K562 (cell line): Measurements from ENCODE around the gene PTPRF. TPM values are rescaled to one million over a fixed set of nuclear protein-coding genes. Genes with fewer than 3 reads are reported as not detected.

Experiments
- ATAC-seq: fragments of 200-7000 bp; cut with Tn5 transposase; 3 replicates; pipeline ENCODE4 v1.9.1; 2020; ENCODE audit warnings: moderate library complexity
- BruUV-seq: library from RNA; stranded (reverse); fragments of 400-500 nt; replicated peaks from 2 replicates; lab custom pipeline; 2021; lab: Mats Ljungman, UMichigan
- CTCF ChIA-PET: fragments of 300-600 bp; formaldehyde crosslinking; extraction: SDS; loops from one replicate; lab custom pipeline; 2021; ENCODE audit warnings: low intra/inter-chr PET ratio; lab: Yijun Ruan, JAX
- POLR2A ChIA-PET: fragments of 300-600, 350-650 bp; sonication (Branson Sonifier 250); formaldehyde crosslinking; extraction: SDS; loops from one replicate; lab custom pipeline; 2021; ENCODE audit warnings: antibody characterized with exemption, inconsistent platforms; lab: Yijun Ruan, JAX
- DNase-seq, 4 experiments: peaks; one replicate each; pipeline versions ENCODE4 v3.0.0 to v3.0.0-alpha.2; 2011 to 2018; ENCODE audit warnings: low spot score in 3 of 4, mixed read lengths in 3 of 4; ENCODE audit errors: extremely low read depth in 1 of 4
- FAIRE-seq: peaks from 2 replicates; lab custom pipeline; 2011; peaks lifted over from hg19 to GRCh38; lab: Jason Lieb, UNC
- H2AFZ ChIP-seq: 2 replicates; pipeline ENCODE4 v1.6.0; 2011; ENCODE audit warnings: low read depth, low read length, control low read depth, inconsistent platforms
- H3K27ac ChIP-seq: fragments of 200-600 bp; 3 replicates; pipeline ENCODE4 v1.8.0; 2011; ENCODE audit warnings: low read depth, mild to moderate bottlenecking, control low read depth, inconsistent platforms, low read length, moderate library complexity, mixed read lengths; ENCODE audit errors: extremely low read depth
- H3K27me3 ChIP-seq, 2 experiments: fragments of 300-600 bp in 1 of 2; 2 replicates in 1 of 2; 3 replicates in 1 of 2; pipeline versions ENCODE4 v1.6.0 to v1.8.0; 2011; ENCODE audit warnings: inconsistent platforms in 2 of 2, low read length in 2 of 2, mild to moderate bottlenecking in 1 of 2, mixed read lengths in 1 of 2, moderate library complexity in 1 of 2; ENCODE audit not compliant: control insufficient read depth in 2 of 2, insufficient read depth in 2 of 2
- H3K36me3 ChIP-seq: fragments of 300-600 bp; 3 replicates; pipeline ENCODE4 v1.8.0; 2011; ENCODE audit warnings: mild to moderate bottlenecking, low read length, inconsistent platforms; ENCODE audit not compliant: control insufficient read depth, insufficient read depth
- H3K4me1 ChIP-seq, 2 experiments: fragments of 200-600 bp in 1 of 2; replicated peaks in 1 of 2; 2 replicates in 1 of 2; 3 replicates in 1 of 2; pipeline versions ENCODE4 v1.5.1 to v1.8.0; 2011; ENCODE audit warnings: inconsistent platforms in 2 of 2, low read length in 2 of 2, mild to moderate bottlenecking in 1 of 2, mixed read lengths in 1 of 2, moderate library complexity in 1 of 2; ENCODE audit not compliant: control insufficient read depth in 2 of 2, insufficient read depth in 2 of 2
- H3K4me2 ChIP-seq: 2 replicates; pipeline ENCODE4 v1.6.1; 2011; ENCODE audit warnings: low read length, control low read depth, inconsistent platforms, mixed read lengths; ENCODE audit not compliant: insufficient read depth
- H3K4me3 ChIP-seq: fragments of 200-600 bp; sonication (generic), shearing (Covaris generic); 2 replicates; pipeline ENCODE4 v1.5.1; 2016; ENCODE audit warnings: control low read depth, inconsistent platforms
- H3K79me2 ChIP-seq: fragments of 200-600 bp; 3 replicates; pipeline ENCODE4 v1.8.0; 2011; ENCODE audit warnings: low read length, inconsistent platforms; ENCODE audit not compliant: control insufficient read depth, insufficient read depth
- H3K9ac ChIP-seq, 2 experiments: 2 replicates each; pipeline versions ENCODE4 v1.6.0 to v1.6.1; 2011; ENCODE audit warnings: low read depth in 2 of 2, low read length in 2 of 2, control low read depth in 1 of 2, inconsistent platforms in 1 of 2, mild to moderate bottlenecking in 1 of 2, mixed read lengths in 1 of 2; ENCODE audit not compliant: insufficient read depth in 1 of 2
- H3K9me1 ChIP-seq: one replicate; pipeline ENCODE4 v1.6.0; 2011; ENCODE audit warnings: inconsistent platforms, mild to moderate bottlenecking, low read length, moderate library complexity; ENCODE audit not compliant: control insufficient read depth, insufficient read depth
- H3K9me3 ChIP-seq: replicated peaks from 2 replicates; pipeline ENCODE4 v1.5.1; 2011; ENCODE audit warnings: low read depth, low read length, inconsistent platforms; ENCODE audit not compliant: control insufficient read depth, insufficient read depth
- H4K20me1 ChIP-seq: replicated peaks from 2 replicates; pipeline ENCODE4 v1.6.1; 2011; ENCODE audit warnings: low read length, inconsistent platforms, mixed read lengths; ENCODE audit not compliant: control insufficient read depth, insufficient read depth
- CBFA2T2 ChIP-seq: fragments of 450-650 bp; conservative IDR thresholded peaks from 2 replicates; pipeline ENCODE4 v1.6.1; 2017; ENCODE audit warnings: mild to moderate bottlenecking
- CBX3 ChIP-seq, 2 experiments: IDR thresholded peaks; 1 replicate in 1 of 2; 2 replicates in 1 of 2; pipeline ENCODE4 v1.6.1; 2012; ENCODE audit warnings: inconsistent platforms in 2 of 2, low read length in 2 of 2, borderline replicate concordance in 1 of 2, control low read depth in 1 of 2
- FOXA3 ChIP-seq, 2 experiments: fragments of 450-650 bp in 1 of 2; sonication (generic) in 1 of 2; formaldehyde crosslinking; IDR thresholded peaks in 1 of 2; conservative IDR thresholded peaks in 1 of 2; 2 replicates each; pipeline versions ENCODE4 v1.4.0 to v1.8.0; 2020 to 2022; ENCODE audit warnings: mild to moderate bottlenecking in 2 of 2, missing genetic modification reagents in 1 of 2
- HDAC6 ChIP-seq: IDR thresholded peaks from 2 replicates; pipeline ENCODE4 v1.6.1; 2012; ENCODE audit warnings: low read depth, mild to moderate bottlenecking, control low read depth, inconsistent platforms, low read length, moderate library complexity
- LARP7 ChIP-seq: fragments of 450-650 bp; IDR thresholded peaks from 2 replicates; pipeline ENCODE4 v1.6.1; 2016
- NFE2 ChIP-seq: IDR thresholded peaks from 2 replicates; pipeline ENCODE4 v1.6.1; 2014; ENCODE audit warnings: antibody characterized with exemption, low read depth
- NR2F6 ChIP-seq: fragments of 450-650 bp; formaldehyde crosslinking; IDR thresholded peaks from 2 replicates; pipeline ENCODE4 v1.4.0; 2020; ENCODE audit warnings: mild to moderate bottlenecking
- PCBP2 ChIP-seq: fragments of 200-400 bp; formaldehyde crosslinking; IDR thresholded peaks from 2 replicates; pipeline ENCODE4 v1.6.1; 2018; ENCODE audit warnings: low read length, low read depth, mild to moderate bottlenecking, moderate library complexity; ENCODE audit not compliant: poor library complexity, severe bottlenecking
- PHB ChIP-seq: fragments of 250-450 bp; sonication (Bioruptor Pico); IDR thresholded peaks from 2 replicates; pipeline ENCODE4 v1.5.0; 2021
- PHF8 ChIP-seq: fragments of 200-600 bp; sonication (generic); IDR thresholded peaks from 2 replicates; pipeline ENCODE4 v1.6.1; 2012; ENCODE audit warnings: mixed run types, mild to moderate bottlenecking, inconsistent platforms, low read length, moderate library complexity, borderline replicate concordance
- SOX6 ChIP-seq: fragments of 450-650 bp; IDR thresholded peaks from 2 replicates; pipeline ENCODE4 v1.6.1; 2014; ENCODE audit warnings: mild to moderate bottlenecking
- TAF7 ChIP-seq: fragments of 450-650 bp; IDR thresholded peaks from 2 replicates; pipeline ENCODE4 v1.6.1; 2016; ENCODE audit warnings: missing genetic modification characterization, missing compliant biosample characterization
- ZNF589 ChIP-seq: fragments of 200-800 bp; sonication (Bioruptor generic); IDR thresholded peaks from 2 replicates; pipeline ENCODE4 v1.6.1; 2016; ENCODE audit warnings: low read depth, missing genetic modification characterization, missing compliant biosample characterization
- ZNF76 ChIP-seq: fragments of 250-450 bp; sonication (Bioruptor Pico); IDR thresholded peaks from 2 replicates; pipeline ENCODE4 v1.4.0; 2020; ENCODE audit warnings: mild to moderate bottlenecking, moderate library complexity, borderline replicate concordance
- WGBS: fragments of 100-300 bp; shearing (Covaris generic); methylation state at CpG from one replicate; pipeline ENCODE4 v1.1.6; 2016; ENCODE audit warnings: low coverage, mixed read lengths; ENCODE audit not compliant: insufficient coverage; ENCODE audit errors: missing lambda C conversion rate; 5-methylcytosine and 5-hydroxymethylcytosine counted together
- in situ Hi-C: fragments of 300-500 bp; cut with MboI; formaldehyde crosslinking; loops from 4 replicates; pipeline ENCODE4 v1.15.0; 2018; ENCODE audit warnings: inconsistent platforms, mixed read lengths
- intact Hi-C: fragments of 100-400 bp; cut with micrococcal nuclease; formaldehyde crosslinking; loops from 2 replicates; pipeline ENCODE4 v1.14.2; 2022
- polyA plus RNA-seq, 8 experiments: library from polyadenylated mRNA; depleted of rRNA in 4 of 8; stranded (reverse) in 5 of 8; unstranded in 3 of 8; fragments of >200 nt; fragmentation: Nextera tagmentation in 2 of 8; fragmentation: Illumina TruSeq in 1 of 8; extraction: Ambion mirVana in 2 of 8; extraction: Trizol in 1 of 8; gene quantifications; 2 replicates each; pipeline versions ENCODE4 v1.2.1 to v1.2.3, GENCODE V29; 2011 to 2014; ENCODE audit warnings: inconsistent platforms in 1 of 8, missing spikeins in 1 of 8
- total RNA-seq, 7 experiments: library from RNA; depleted of rRNA in 6 of 7; stranded (reverse); fragments of >200 nt in 6 of 7; fragmentation: Illumina TruSeq in 2 of 7; extraction: Trizol in 2 of 7; gene quantifications; 2 replicates each; pipeline versions ENCODE4 v1.2.1 to v1.2.3, GENCODE V29; 2011 to 2021; ENCODE audit warnings: low replicate concordance in 1 of 7
- TF ChIP-seq, protein P1 (sequence below): fragments of 450-650 bp; IDR thresholded peaks from 2 replicates; pipeline ENCODE4 v1.6.1; 2016; ENCODE audit warnings: mild to moderate bottlenecking
- TF ChIP-seq, protein P2 (sequence below): sonication (generic); formaldehyde crosslinking; IDR thresholded peaks from 2 replicates; pipeline ENCODE4 v1.9.0; 2022; ENCODE audit warnings: mild to moderate bottlenecking, missing genetic modification reagents
- TF ChIP-seq, protein P3 (sequence below): sonication (generic); IDR thresholded peaks from 2 replicates; pipeline ENCODE4 v1.6.1; 2016

The PTPRF gene
- total and polyA plus RNA-seq, 9 of the 15 experiments (the other 6 are each of a cell fraction or from before 2014, with no cell fraction given): 0.13 to 4.3 (median 1.1) TPM

DNA sequence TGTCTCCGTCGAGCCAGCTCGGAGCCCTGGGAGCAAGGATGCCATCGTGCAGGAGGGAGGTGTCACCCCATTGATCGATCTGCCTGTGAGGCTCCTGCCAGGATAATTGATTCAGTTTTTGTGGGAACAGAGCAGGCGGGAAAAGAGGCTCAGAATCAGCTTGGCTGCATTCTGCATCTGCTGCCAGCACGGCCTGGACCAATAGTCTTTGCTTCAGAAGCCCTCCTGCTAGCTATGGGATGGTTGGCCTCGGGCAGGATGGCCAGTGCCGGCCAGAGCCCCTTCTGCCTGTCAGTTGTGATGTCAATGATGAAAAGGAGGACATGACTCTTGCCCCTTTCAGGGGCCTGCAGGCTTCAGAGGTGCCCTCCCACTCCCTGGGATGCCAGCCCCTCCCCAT, 39.6 kb downstream of the PTPRF start (continued):
- TF ChIP-seq NR2F6 (CRISPR knock-in tag) (no peak), ZNF76 (CRISPR knock-in tag) (no peak)

DNA sequence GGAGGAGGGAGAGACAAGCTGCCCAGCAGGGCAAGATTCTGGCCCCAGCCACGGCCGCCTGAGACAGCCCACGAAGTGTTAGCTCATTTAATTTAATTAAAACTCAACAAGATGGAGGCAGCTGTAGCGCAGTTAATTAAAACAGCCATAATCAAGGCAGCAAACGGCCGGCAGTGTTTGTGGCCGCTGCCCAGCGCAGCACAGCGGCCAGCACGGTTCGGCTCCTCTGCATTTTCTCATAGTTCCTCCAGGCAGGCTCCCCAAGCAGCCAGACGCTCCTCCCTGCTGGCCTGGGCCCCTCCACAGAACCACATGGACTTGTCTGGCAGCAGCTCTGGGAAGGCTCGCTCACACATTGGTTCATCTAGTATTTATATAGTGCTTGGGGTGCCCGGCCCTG, 40.0 kb downstream of the PTPRF start:
- CTCF ChIA-PET: no interaction called here

More for the DNA sequence above, 40.0 kb downstream of the PTPRF start:
- no peak for DNase-seq
- Histone ChIP-seq H4K20me1 (peaks cover 22% of the 10 kb centered on the region; the same call in 1 of the 2 replicates), H3K36me3 (no peaks in the 10 kb centered on the region), H3K9me3 (no peaks in the 10 kb centered on the region), H2AFZ (no peak overlapping the region), H3K4me1 (peaks cover 0 to 9% of the 10 kb centered on the region in 2 experiments; a peak in 4 of 5 replicates), H3K4me2 (no peak overlapping the region), H3K79me2 (no peaks in the 10 kb centered on the region), H3K9me1 (peaks cover 10% of the 10 kb centered on the region), H3K9ac (no peak overlapping the region), H3K4me3 (no peak overlapping the region), H3K27me3 (peaks cover 29 to 73% of the 10 kb centered on the region in 2 experiments), H3K27ac (no peak overlapping the region)
- in situ Hi-C loops (no loop called here), intact Hi-C loops (no loop called here)
- no peak for FAIRE-seq
- ATAC-seq: no peak
- POLR2A ChIA-PET: interaction anchor here (0.6 to 3.4 kb wide), 4 partner anchors 11 to 465 kb away, joined by 3 to 9 read pairs (median 4); partner anchors contain the start of gene ST3GAL3
- WGBS: 5% methylated on average over 14 of the region's 14 CpGs
- TF ChIP-seq, protein P1, sequence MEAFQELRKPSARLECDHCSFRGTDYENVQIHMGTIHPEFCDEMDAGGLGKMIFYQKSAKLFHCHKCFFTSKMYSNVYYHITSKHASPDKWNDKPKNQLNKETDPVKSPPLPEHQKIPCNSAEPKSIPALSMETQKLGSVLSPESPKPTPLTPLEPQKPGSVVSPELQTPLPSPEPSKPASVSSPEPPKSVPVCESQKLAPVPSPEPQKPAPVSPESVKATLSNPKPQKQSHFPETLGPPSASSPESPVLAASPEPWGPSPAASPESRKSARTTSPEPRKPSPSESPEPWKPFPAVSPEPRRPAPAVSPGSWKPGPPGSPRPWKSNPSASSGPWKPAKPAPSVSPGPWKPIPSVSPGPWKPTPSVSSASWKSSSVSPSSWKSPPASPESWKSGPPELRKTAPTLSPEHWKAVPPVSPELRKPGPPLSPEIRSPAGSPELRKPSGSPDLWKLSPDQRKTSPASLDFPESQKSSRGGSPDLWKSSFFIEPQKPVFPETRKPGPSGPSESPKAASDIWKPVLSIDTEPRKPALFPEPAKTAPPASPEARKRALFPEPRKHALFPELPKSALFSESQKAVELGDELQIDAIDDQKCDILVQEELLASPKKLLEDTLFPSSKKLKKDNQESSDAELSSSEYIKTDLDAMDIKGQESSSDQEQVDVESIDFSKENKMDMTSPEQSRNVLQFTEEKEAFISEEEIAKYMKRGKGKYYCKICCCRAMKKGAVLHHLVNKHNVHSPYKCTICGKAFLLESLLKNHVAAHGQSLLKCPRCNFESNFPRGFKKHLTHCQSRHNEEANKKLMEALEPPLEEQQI: no peak
- no peak for TF ChIP-seq TAF7 (tag)
- TF ChIP-seq CBFA2T2: no peak
- no peak for TF ChIP-seq NFE2
- TF ChIP-seq, protein P2, sequence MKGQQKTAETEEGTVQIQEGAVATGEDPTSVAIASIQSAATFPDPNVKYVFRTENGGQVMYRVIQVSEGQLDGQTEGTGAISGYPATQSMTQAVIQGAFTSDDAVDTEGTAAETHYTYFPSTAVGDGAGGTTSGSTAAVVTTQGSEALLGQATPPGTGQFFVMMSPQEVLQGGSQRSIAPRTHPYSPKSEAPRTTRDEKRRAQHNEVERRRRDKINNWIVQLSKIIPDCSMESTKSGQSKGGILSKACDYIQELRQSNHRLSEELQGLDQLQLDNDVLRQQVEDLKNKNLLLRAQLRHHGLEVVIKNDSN (CRISPR knock-in tag): no peak
- no peak for TF ChIP-seq FOXA3 (CRISPR knock-in tag; conservative IDR thresholded peaks at IDR 0.05 in 1 of 2, IDR thresholded peaks at IDR 0.05 in 1 of 2)
- TF ChIP-seq PHF8: no peak
- TF ChIP-seq ZNF589 (CRISPR knock-in tag): no peak
- no peak for TF ChIP-seq LARP7
- no peak for TF ChIP-seq PCBP2
- TF ChIP-seq CBX3 (IDR thresholded peaks at IDR 0.05; ENCODE audit: borderline replicate concordance in 1 of 2, low read length in 2 of 2): no peak
- no peak for TF ChIP-seq SOX6
- TF ChIP-seq HDAC6: no peak
- TF ChIP-seq, protein P3, sequence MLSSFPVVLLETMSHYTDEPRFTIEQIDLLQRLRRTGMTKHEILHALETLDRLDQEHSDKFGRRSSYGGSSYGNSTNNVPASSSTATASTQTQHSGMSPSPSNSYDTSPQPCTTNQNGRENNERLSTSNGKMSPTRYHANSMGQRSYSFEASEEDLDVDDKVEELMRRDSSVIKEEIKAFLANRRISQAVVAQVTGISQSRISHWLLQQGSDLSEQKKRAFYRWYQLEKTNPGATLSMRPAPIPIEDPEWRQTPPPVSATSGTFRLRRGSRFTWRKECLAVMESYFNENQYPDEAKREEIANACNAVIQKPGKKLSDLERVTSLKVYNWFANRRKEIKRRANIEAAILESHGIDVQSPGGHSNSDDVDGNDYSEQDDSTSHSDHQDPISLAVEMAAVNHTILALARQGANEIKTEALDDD: no peak
- no peak for TF ChIP-seq PHB (CRISPR knock-in tag)
- BruUV-seq: no TSS peak
